Endothelial cell of umbilical vein (primary cell): ENCODE results near the gene JDP2. TPM values are rescaled to one million over a fixed set of nuclear protein-coding genes. Genes with fewer than 3 reads are reported as not detected.

Experiments used
- BruUV-seq: library from RNA; stranded (reverse); fragments of 400-500 nt; replicated peaks from 2 replicates; lab custom pipeline; 2021; lab: Mats Ljungman, UMichigan
- CTCF ChIA-PET: fragments of 300-600, 350-600 bp; sonication (Branson Sonifier 250); formaldehyde crosslinking; loops from one replicate; lab custom pipeline; 2021; ENCODE audit warnings: antibody characterized with exemption, inconsistent platforms; lab: Charles Lee
- POLR2A ChIA-PET: fragments of 300-600, 350-600 bp; sonication (Branson Sonifier 250); formaldehyde crosslinking; loops from one replicate; lab custom pipeline; 2021; ENCODE audit warnings: antibody characterized with exemption, inconsistent platforms; lab: Charles Lee
- DNase-seq: peaks from one replicate; pipeline ENCODE4 v3.0.0-alpha.2; 2011; ENCODE audit warnings: low read depth, low spot score
- FAIRE-seq: peaks from 2 replicates; lab custom pipeline; 2011; peaks lifted over from hg19 to GRCh38; lab: Jason Lieb, UNC
- H2AFZ ChIP-seq: 2 replicates; pipeline ENCODE4 v1.6.0; 2012; ENCODE audit warnings: low read depth, low read length, control low read depth, inconsistent platforms
- H3K27ac ChIP-seq: 2 replicates; pipeline ENCODE4 v1.5.1; 2011; ENCODE audit warnings: low read depth, mild to moderate bottlenecking, control low read depth, low read length, moderate library complexity; ENCODE audit not compliant: insufficient read depth
- H3K27me3 ChIP-seq, 2 experiments: 2 replicates each; pipeline versions ENCODE4 v1.6.0 to v1.6.1; 2011; ENCODE audit warnings: low read length in 2 of 2, mixed read lengths in 1 of 2; ENCODE audit not compliant: control insufficient read depth in 2 of 2, insufficient read depth in 2 of 2
- H3K36me3 ChIP-seq, 2 experiments: 2 replicates in 1 of 2; 3 replicates in 1 of 2; pipeline ENCODE4 v1.5.1; 2011; ENCODE audit warnings: low read length in 2 of 2, mild to moderate bottlenecking in 1 of 2, moderate library complexity in 1 of 2; ENCODE audit not compliant: control insufficient read depth in 2 of 2, insufficient read depth in 2 of 2; ENCODE audit errors: extremely low read depth in 1 of 2
- H3K4me1 ChIP-seq: 3 replicates; pipeline ENCODE4 v1.5.1; 2011; ENCODE audit warnings: mild to moderate bottlenecking, low read length; ENCODE audit not compliant: control insufficient read depth, insufficient read depth; ENCODE audit errors: extremely low read depth
- H3K4me2 ChIP-seq: 2 replicates; pipeline ENCODE4 v1.6.1; 2011; ENCODE audit warnings: low read length, control low read depth, mixed read lengths; ENCODE audit not compliant: insufficient read depth
- H3K4me3 ChIP-seq, 3 experiments: fragments of 200-600 bp in 1 of 3; sonication (generic), shearing (Covaris generic) in 1 of 3; replicated peaks in 1 of 3; 2 replicates each; pipeline ENCODE4 v1.5.1; 2011 to 2016; ENCODE audit warnings: control low read depth in 3 of 3, low read length in 3 of 3, mild to moderate bottlenecking in 2 of 3, inconsistent platforms in 1 of 3, low read depth in 1 of 3, moderate library complexity in 1 of 3; ENCODE audit not compliant: insufficient read depth in 1 of 3
- H3K79me2 ChIP-seq: 2 replicates; pipeline ENCODE4 v1.6.0; 2012; ENCODE audit warnings: low read length, inconsistent platforms; ENCODE audit not compliant: control insufficient read depth, insufficient read depth
- H3K9ac ChIP-seq: replicated peaks from 2 replicates; pipeline ENCODE3; 2011; ENCODE audit warnings: low read length, control low read depth; ENCODE audit not compliant: insufficient read depth; ENCODE audit errors: extremely low read depth
- H3K9me1 ChIP-seq: replicated peaks from 3 replicates; pipeline ENCODE4 v1.6.0; 2011; ENCODE audit warnings: mild to moderate bottlenecking, low read length; ENCODE audit not compliant: control insufficient read depth, insufficient read depth; ENCODE audit errors: extremely low read depth
- H3K9me3 ChIP-seq: replicated peaks from 2 replicates; pipeline ENCODE4 v1.5.1; 2012; ENCODE audit warnings: low read length, inconsistent platforms; ENCODE audit not compliant: control insufficient read depth, insufficient read depth
- H4K20me1 ChIP-seq: replicated peaks from 2 replicates; pipeline ENCODE3; 2011; ENCODE audit warnings: mild to moderate bottlenecking, low read length; ENCODE audit not compliant: control insufficient read depth, insufficient read depth; ENCODE audit errors: extremely low read depth
- FOS ChIP-seq: IDR thresholded peaks from 2 replicates; pipeline ENCODE4 v1.6.1; 2011; ENCODE audit warnings: mild to moderate bottlenecking, low read length, moderate library complexity, borderline replicate concordance; ENCODE audit not compliant: insufficient read depth
- GATA2 ChIP-seq: IDR thresholded peaks from 2 replicates; pipeline ENCODE4 v1.7.0; 2011; ENCODE audit warnings: low read depth, mild to moderate bottlenecking, moderate library complexity, mixed read lengths, low read length; ENCODE audit not compliant: insufficient read length, insufficient read depth
- MYC ChIP-seq: IDR thresholded peaks from one replicate; pipeline ENCODE4 v1.6.1; 2011; ENCODE audit warnings: mild to moderate bottlenecking, low read depth, low read length
- POLR2A ChIP-seq: IDR thresholded peaks from 2 replicates; pipeline ENCODE4 v1.6.1; 2012; ENCODE audit warnings: low read depth, mild to moderate bottlenecking, control low read depth, low read length
- dilution Hi-C: fragments of 300-500 bp; cut with MboI; formaldehyde crosslinking; loops from one replicate; pipeline ENCODE4 v1.15.0; 2019; ENCODE audit warnings: low sequenced_read_pairs; ENCODE audit not compliant: extremely low pct_ligation_motif_present
- intact Hi-C: fragments of 100-400 bp; cut with micrococcal nuclease; formaldehyde crosslinking; loops from one replicate; pipeline ENCODE4 v1.10.0; 2022
- polyA plus RNA-seq, 4 experiments: library from polyadenylated mRNA; depleted of rRNA in 3 of 4; stranded (reverse) in 3 of 4; unstranded in 1 of 4; fragments of >200 nt; gene quantifications; 2 replicates each; pipeline versions ENCODE4 v1.2.1 to v1.2.3, GENCODE V29; 2011 to 2012; ENCODE audit warnings: missing spikeins in 1 of 4
- total RNA-seq: library from RNA; stranded (reverse); gene quantifications from 2 replicates; pipeline ENCODE4 v1.2.3, GENCODE V29; 2021
- TF ChIP-seq, protein P1 (sequence below): IDR thresholded peaks from 2 replicates; pipeline ENCODE4 v1.6.1; 2011; ENCODE audit not compliant: insufficient read depth, insufficient read length
- TF ChIP-seq, protein P2 (sequence below), 2 donors: IDR thresholded peaks; 1 replicate in 1 of 2; 2 replicates in 1 of 2; pipeline ENCODE4 v1.5.1; 2011; ENCODE audit warnings: low read length in 2 of 2, mild to moderate bottlenecking in 2 of 2, moderate library complexity in 2 of 2, control low read depth in 1 of 2, inconsistent platforms in 1 of 2, low read depth in 1 of 2; ENCODE audit not compliant: insufficient read depth in 1 of 2; ENCODE audit errors: extremely low read depth in 1 of 2

Gene JDP2
- total and polyA plus RNA-seq, 2 donors (not counting 3 experiments of a cell fraction or from before 2014, with no cell fraction given), result 3.2 to 10.6 TPM

DNA sequence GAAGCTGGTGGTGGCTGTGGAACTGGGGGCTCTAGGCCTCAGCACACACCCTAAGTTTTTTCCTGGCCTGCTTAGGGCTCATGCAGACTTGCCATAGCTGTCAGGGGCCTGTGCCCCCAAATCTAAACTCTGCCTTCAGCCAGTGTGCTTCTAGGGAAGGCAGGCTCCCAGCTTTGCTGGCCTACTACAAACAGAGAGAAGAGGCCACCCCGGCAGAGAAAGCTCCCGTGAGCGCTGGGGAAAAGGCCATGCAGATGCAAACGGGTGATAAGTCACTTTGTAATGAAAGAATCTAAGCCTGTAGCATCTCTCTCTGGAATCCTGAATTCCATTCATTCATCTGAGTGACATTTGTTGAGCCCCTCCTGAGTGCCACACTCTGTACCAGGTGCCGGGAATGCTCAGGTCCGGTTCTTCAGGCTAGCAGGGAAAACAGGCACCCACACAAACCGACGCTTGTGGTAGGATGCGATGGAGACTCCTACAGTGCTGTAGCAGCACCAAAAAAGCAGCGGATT is 29.9 kb downstream of the JDP2 start:
- no peak overlapping the region for H3K4me2 ChIP-seq
- H3K4me1 ChIP-seq, result no peaks in the 10 kb centered on the region
- no peaks in the 10 kb centered on the region for H3K9me1 ChIP-seq
- no peak for FAIRE-seq
- DNase-seq, result no peak
- no peaks in the 10 kb centered on the region for H3K79me2 ChIP-seq
- intact Hi-C loops, result no loop called here
- ChIA-PET POLR2A (no interaction called here), CTCF (interaction anchor here (0.8 kb wide), 1 partner anchor 32 kb away, joined by 3 read pairs; no protein-coding TSS in a partner anchor)
- TF ChIP-seq, protein P1, sequence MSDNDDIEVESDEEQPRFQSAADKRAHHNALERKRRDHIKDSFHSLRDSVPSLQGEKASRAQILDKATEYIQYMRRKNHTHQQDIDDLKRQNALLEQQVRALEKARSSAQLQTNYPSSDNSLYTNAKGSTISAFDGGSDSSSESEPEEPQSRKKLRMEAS, result no peak
- TF ChIP-seq GATA2 (no peak), MYC (no peak), FOS (no peak), POLR2A (no peak)
- TF ChIP-seq, protein P2, sequence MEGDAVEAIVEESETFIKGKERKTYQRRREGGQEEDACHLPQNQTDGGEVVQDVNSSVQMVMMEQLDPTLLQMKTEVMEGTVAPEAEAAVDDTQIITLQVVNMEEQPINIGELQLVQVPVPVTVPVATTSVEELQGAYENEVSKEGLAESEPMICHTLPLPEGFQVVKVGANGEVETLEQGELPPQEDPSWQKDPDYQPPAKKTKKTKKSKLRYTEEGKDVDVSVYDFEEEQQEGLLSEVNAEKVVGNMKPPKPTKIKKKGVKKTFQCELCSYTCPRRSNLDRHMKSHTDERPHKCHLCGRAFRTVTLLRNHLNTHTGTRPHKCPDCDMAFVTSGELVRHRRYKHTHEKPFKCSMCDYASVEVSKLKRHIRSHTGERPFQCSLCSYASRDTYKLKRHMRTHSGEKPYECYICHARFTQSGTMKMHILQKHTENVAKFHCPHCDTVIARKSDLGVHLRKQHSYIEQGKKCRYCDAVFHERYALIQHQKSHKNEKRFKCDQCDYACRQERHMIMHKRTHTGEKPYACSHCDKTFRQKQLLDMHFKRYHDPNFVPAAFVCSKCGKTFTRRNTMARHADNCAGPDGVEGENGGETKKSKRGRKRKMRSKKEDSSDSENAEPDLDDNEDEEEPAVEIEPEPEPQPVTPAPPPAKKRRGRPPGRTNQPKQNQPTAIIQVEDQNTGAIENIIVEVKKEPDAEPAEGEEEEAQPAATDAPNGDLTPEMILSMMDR (IDR thresholded peaks at IDR 0.05; ENCODE audit: extremely low read depth in 1 of 2, insufficient read depth in 1 of 2, low read depth in 1 of 2, low read length in 2 of 2), result no peak
- no peaks in the 10 kb centered on the region for H3K9me3 ChIP-seq
- no peak overlapping the region for H3K27ac ChIP-seq
- no peaks in the 10 kb centered on the region for H4K20me1 ChIP-seq
- no TSS peak for BruUV-seq
- no peaks in the 10 kb centered on the region for H3K27me3 ChIP-seq
- dilution Hi-C loops, result no loop called here
- no peak overlapping the region for H3K9ac ChIP-seq
- H2AFZ ChIP-seq, result no peak overlapping the region
- no peaks in the 10 kb centered on the region for H3K36me3 ChIP-seq
- H3K4me3 ChIP-seq, result no peak overlapping the region
